Activated naive CD8-positive, alpha-beta T cell treated with anti-CD3 and anti-CD28 coated beads, Interleukin-2, amount 50 U/mL, for 24 hours (primary cell): ENCODE results near the gene LY9.

Experiments
- ATAC-seq: fragments of 150-1000 bp; cut with Tn5 transposase; one replicate; pipeline ENCODE4 v1.10.0; 2021
- DNase-seq: peaks from one replicate; pipeline ENCODE4 v3.0.0; 2021
- H3K27ac Mint-ChIP-seq: one replicate; pipeline ENCODE4 v1.8.0; 2021; ENCODE audit warnings: mild to moderate bottlenecking, mixed read lengths
- H3K27me3 Mint-ChIP-seq: one replicate; pipeline ENCODE4 v1.8.0; 2021; ENCODE audit warnings: mixed read lengths
- H3K36me3 Mint-ChIP-seq: one replicate; pipeline ENCODE4 v1.8.0; 2021; ENCODE audit warnings: low read depth, mixed read lengths
- H3K4me1 Mint-ChIP-seq: one replicate; pipeline ENCODE4 v1.8.0; 2021; ENCODE audit warnings: mixed read lengths
- H3K4me3 Mint-ChIP-seq: one replicate; pipeline ENCODE4 v1.8.0; 2021; ENCODE audit warnings: mild to moderate bottlenecking, moderate library complexity, mixed read lengths
- H3K9me3 Mint-ChIP-seq: one replicate; pipeline ENCODE4 v1.8.0; 2021; ENCODE audit warnings: mixed read lengths

LY9 gene

DNA sequence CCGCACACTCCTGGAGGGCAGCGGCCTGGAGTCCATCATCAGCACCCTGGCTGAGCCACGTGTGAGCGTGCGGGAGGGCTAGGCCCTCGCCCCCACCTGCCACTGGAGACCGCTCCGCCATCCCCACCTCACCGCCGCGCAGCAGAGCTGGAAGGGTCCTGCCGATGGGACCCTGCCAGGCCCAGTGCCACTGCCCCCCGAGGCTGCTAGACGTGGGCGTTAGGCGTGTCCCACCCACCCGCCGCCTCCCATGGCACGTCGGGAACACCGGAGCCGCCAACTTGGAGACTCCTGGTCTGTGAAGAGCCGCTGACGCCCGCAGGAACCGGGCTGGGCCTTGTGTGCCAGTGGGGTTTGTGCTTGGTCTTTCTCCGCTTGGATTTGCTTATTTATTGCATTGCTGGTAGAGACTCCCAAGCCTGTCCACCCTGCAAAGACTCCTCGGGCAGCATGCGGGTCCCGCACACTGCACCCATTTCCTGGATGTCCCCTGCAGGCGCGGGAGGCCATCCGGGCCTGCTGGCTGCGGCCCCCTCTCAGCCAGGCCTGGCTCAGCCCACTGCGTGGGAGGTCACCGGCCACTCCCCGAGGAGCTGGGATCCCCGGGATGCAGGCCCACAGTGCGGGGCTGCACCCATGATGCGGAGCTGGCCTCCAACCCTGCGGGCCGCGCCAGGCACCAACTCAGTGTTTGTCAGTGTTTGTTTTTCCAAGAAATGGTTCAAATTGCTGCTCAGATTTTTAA lies 6.0 kb downstream of the LY9 start:
- H3K4me3 Mint-ChIP-seq = no peak overlapping the region
- ATAC-seq = no peak
- H3K27me3 Mint-ChIP-seq = no peaks in the 10 kb centered on the region
- peak overlapping the region; percentile 90 for H3K27ac Mint-ChIP-seq
- peaks cover 5% of the 10 kb centered on the region for H3K9me3 Mint-ChIP-seq
- DNase-seq = no peak
- H3K36me3 Mint-ChIP-seq = peaks cover 37% of the 10 kb centered on the region
- peaks cover 91% of the 10 kb centered on the region for H3K4me1 Mint-ChIP-seq

DNA sequence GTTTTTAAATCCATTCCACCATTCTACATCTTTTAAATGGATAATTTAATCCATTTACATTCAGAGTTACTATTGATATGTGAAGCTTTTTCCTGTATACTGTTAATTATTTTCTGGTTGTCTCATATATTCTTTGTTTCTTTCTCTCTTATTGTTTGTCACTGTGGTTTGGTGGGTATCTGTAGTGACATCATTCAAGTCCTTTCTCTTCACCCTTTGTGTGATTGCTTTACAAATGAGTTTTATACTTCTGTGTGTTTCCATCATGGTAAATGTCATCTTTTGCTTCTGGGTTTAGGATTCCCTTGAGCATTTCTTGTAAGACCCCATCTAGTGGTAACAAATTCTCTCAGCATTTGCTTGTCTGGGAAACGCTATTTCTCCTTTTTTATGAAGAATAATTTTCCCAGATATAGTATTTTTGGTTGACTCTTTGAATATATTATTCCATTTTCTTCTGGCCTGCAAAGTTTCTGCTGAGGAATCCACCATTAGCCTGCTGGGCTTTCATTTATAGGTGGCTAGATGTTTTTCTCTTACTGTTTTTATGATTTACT lies 10.2 kb downstream of the LY9 start:
- Mint-ChIP-seq H3K27me3 (no peaks in the 10 kb centered on the region), H3K4me3 (peak overlapping the region; percentile 46), H3K36me3 (peaks cover 45% of the 10 kb centered on the region), H3K27ac (peak overlapping the region; percentile 73), H3K4me1 (peaks cover 83% of the 10 kb centered on the region), H3K9me3 (peaks cover 8% of the 10 kb centered on the region)
- ATAC-seq (peak; percentile 68), DNase-seq (no peak)

DNA sequence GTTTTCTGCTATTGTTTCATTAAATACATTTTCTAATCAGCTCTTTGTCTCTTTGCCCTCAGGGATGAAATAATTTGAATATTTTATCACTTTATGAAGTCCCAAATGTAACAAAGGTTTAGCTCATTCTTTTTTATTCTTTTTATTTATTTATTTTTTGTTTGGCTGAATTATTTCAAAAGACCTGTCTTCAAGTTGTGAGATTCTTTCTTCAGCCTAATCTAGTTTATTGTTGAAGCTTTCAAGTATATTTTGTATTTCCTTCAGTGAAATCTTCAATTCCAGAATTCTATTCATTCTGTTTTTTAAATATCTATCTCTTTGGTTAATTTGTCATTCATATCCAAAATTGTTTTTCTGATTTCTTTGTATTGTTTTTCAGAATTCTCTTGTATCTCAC lies 10.8 kb downstream of the LY9 start:
- ATAC-seq = no peak
- no peaks in the 10 kb centered on the region for H3K27me3 Mint-ChIP-seq
- no peak for DNase-seq
- peaks cover 83% of the 10 kb centered on the region for H3K4me1 Mint-ChIP-seq
- H3K36me3 Mint-ChIP-seq = peaks cover 45% of the 10 kb centered on the region
- peak overlapping the region; percentile 13 for H3K4me3 Mint-ChIP-seq
- peaks cover 8% of the 10 kb centered on the region for H3K9me3 Mint-ChIP-seq
- H3K27ac Mint-ChIP-seq = peak overlapping the region; percentile 73

DNA sequence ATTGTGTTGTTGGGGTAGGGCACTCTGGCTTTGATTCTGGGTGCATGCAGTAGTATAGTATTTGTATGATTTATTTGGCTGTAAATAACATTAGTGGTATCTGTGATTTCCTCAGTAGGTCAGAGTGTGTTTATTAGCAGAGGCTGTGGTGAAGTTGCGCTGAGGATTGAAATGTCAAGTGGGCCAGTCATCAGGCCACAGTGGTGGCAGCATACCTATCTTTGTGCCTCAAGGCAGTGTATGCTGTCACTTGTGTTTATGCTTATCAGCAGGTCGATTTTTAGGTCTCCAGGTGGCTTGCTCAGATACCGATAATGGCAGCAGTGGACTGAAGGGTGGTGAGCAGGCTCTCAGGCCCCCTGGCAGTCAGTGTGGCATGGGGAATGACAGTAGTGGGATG lies 11.3 kb downstream of the LY9 start:
- no peak for DNase-seq
- peaks cover 50% of the 10 kb centered on the region for H3K36me3 Mint-ChIP-seq
- peak overlapping the region; percentile 13 for H3K4me3 Mint-ChIP-seq
- H3K27me3 Mint-ChIP-seq = no peaks in the 10 kb centered on the region
- H3K27ac Mint-ChIP-seq = peak overlapping the region; percentile 43
- H3K9me3 Mint-ChIP-seq = peaks cover 8% of the 10 kb centered on the region
- H3K4me1 Mint-ChIP-seq = peaks cover 88% of the 10 kb centered on the region
- ATAC-seq = peak; percentile 89

DNA sequence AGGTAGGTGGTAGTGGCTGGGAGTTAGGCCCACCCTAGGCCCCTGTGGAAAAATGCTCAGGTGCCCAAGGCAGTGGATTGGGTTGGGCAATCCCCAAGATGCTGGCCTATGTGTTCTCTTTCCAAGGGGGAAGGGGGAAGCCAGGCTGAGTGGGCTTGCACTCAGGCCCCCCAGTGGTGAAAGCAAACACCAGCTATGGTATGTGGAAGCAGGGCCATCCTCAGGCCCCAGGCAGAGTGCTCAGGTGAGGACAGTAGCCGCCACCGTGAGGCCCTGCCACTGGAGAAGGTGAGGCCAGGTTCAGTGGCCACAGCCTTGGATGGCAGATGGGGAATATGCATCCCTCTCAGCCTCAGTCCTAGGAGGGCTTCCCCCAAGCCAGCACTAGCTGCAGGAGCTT lies 11.8 kb downstream of the LY9 start:
- peaks cover 90% of the 10 kb centered on the region for H3K4me1 Mint-ChIP-seq
- peak overlapping the region; percentile 43 for H3K27ac Mint-ChIP-seq
- peaks cover 48% of the 10 kb centered on the region for H3K36me3 Mint-ChIP-seq
- no peak for DNase-seq
- peaks cover 8% of the 10 kb centered on the region for H3K9me3 Mint-ChIP-seq
- H3K27me3 Mint-ChIP-seq = no peaks in the 10 kb centered on the region
- no peak for ATAC-seq
- H3K4me3 Mint-ChIP-seq = no peak overlapping the region

DNA sequence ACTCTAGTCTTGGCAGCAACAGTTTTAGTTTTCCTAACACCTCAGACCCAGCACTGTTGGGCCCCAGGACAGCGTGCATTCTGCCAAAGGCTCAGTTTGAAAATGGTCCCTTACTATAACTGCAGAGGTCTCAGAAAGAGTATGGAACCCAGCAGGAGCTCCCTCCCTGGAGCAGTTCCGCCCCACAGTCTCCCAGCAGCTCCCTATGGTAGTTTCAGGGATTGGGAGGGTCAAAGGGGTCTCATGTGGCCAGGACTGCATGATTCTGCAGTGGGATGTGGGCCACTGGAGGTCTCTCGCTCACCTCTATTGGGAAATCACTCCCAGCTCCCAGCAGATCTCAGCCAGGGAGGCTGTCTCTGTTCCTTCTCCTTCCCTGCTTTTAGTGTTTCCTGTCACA lies 12.3 kb downstream of the LY9 start:
- peak overlapping the region; percentile 20 for H3K27ac Mint-ChIP-seq
- H3K27me3 Mint-ChIP-seq = no peaks in the 10 kb centered on the region
- no peak overlapping the region for H3K4me3 Mint-ChIP-seq
- peaks cover 8% of the 10 kb centered on the region for H3K9me3 Mint-ChIP-seq
- peaks cover 92% of the 10 kb centered on the region for H3K4me1 Mint-ChIP-seq
- no peak for ATAC-seq
- peaks cover 46% of the 10 kb centered on the region for H3K36me3 Mint-ChIP-seq
- DNase-seq = no peak

DNA sequence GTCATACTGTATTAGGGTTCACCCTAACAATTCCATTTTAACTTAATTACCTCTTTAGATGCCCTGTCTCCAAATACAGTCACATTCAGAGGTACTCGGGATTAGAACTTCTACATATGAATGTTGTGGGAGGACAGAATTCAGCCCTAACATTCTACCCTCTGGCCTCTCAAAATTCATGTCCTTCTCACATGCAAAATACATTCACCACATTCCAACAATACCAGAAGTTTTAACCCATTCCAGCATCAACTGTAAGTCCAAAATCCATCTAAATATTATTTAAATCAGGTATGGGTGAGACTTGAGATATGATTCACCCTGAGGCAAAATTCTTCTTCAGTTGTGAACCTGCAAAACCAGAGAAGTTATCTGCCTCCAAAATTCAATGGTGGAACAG lies 14.5 kb downstream of the LY9 start:
- Mint-ChIP-seq H3K27me3 (no peaks in the 10 kb centered on the region), H3K36me3 (peaks cover 32% of the 10 kb centered on the region), H3K4me3 (no peak overlapping the region), H3K9me3 (peaks cover 8% of the 10 kb centered on the region), H3K27ac (no peak overlapping the region), H3K4me1 (peaks cover 70% of the 10 kb centered on the region)
- ATAC-seq (no peak), DNase-seq (no peak)

DNA sequence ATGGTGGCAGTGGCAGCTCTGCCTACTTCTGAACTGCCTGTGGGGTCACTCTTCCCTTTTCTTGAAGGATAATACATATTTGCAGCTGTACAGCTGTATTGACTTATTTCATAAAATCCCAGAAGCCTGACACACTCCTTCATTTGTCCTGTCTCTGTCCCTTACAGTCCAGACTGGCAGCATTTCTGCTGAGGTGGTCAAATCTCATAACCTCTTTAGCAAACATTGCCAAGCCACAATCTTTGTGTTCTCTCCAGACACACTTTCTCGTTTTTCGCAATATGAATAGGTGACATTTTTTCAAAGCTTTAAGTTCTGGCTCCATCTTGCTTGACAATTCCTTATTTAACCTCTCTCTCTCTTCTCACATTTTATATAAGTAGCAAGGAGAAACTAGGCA lies 15.2 kb downstream of the LY9 start:
- Mint-ChIP-seq H3K36me3 (peaks cover 26% of the 10 kb centered on the region), H3K27ac (peak overlapping the region; percentile 36), H3K4me1 (peaks cover 63% of the 10 kb centered on the region), H3K27me3 (no peaks in the 10 kb centered on the region), H3K9me3 (peaks cover 8% of the 10 kb centered on the region), H3K4me3 (no peak overlapping the region)
- no peak for DNase-seq
- no peak for ATAC-seq

DNA sequence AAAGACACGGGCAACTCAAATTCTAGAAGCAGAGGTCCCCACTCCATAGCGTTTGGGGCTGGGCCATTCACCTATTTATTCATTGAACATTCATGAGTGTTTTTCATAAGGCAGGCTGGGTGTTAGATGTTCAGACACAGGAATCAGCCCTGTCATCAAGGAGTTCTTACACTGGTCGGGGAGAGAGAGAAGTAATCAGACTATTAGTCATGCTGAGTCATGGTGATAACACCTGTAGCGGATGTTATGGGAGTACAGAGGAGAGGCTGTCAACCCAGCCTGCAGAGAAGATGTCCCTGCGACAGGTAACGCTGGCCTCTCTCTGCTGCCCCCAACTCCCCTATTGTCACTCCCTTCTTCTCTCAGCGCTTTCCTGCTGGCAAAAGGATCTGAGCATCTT lies 17.2 kb downstream of the LY9 start:
- ATAC-seq (peak; percentile 89), DNase-seq (no peak)
- Mint-ChIP-seq H3K4me1 (peaks cover 43% of the 10 kb centered on the region), H3K27me3 (no peaks in the 10 kb centered on the region), H3K36me3 (peaks cover 14% of the 10 kb centered on the region), H3K27ac (peak overlapping the region; percentile 44), H3K9me3 (no peaks in the 10 kb centered on the region), H3K4me3 (no peak overlapping the region)

DNA sequence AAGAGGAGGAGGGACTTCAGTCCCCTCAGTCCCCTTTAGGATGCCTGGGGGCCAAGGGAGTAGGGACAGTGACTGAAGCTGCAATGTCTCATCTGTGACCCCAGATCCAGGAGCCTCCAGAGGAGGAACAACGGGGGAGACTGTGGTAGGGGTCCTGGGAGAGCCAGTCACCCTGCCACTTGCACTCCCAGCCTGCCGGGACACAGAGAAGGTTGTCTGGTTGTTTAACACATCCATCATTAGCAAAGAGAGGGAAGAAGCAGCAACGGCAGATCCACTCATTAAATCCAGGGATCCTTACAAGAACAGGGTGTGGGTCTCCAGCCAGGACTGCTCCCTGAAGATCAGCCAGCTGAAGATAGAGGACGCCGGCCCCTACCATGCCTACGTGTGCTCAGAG lies 18.3 kb downstream of the LY9 start:
- Mint-ChIP-seq H3K36me3 (peaks cover 14% of the 10 kb centered on the region), H3K27me3 (no peaks in the 10 kb centered on the region), H3K4me1 (peaks cover 38% of the 10 kb centered on the region), H3K9me3 (no peaks in the 10 kb centered on the region), H3K27ac (no peak overlapping the region), H3K4me3 (no peak overlapping the region)
- no peak for DNase-seq
- no peak for ATAC-seq

DNA sequence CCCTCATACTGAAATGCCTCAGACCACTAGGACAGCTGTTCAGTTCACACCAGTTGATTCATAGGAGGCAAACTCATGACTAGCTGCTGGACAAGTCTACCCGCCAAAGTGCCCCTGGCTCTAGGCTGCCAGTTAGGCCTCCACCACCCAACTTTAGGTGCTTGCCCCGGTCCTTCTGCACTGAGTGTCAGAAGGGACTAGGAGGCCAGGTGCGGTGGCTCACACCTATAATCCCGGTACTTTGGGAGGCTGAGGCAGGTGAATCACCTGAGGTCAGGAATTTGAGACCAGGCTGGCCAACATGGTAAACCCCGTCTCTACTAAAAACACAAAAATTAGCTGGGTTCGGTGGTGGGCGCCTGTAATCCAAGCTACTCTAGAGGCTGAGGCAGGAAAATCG lies 18.9 kb downstream of the LY9 start:
- Mint-ChIP-seq H3K4me3 (no peak overlapping the region), H3K4me1 (peaks cover 34% of the 10 kb centered on the region), H3K9me3 (no peaks in the 10 kb centered on the region), H3K27me3 (no peaks in the 10 kb centered on the region), H3K27ac (no peak overlapping the region), H3K36me3 (peaks cover 14% of the 10 kb centered on the region)
- ATAC-seq (no peak), DNase-seq (no peak)

DNA sequence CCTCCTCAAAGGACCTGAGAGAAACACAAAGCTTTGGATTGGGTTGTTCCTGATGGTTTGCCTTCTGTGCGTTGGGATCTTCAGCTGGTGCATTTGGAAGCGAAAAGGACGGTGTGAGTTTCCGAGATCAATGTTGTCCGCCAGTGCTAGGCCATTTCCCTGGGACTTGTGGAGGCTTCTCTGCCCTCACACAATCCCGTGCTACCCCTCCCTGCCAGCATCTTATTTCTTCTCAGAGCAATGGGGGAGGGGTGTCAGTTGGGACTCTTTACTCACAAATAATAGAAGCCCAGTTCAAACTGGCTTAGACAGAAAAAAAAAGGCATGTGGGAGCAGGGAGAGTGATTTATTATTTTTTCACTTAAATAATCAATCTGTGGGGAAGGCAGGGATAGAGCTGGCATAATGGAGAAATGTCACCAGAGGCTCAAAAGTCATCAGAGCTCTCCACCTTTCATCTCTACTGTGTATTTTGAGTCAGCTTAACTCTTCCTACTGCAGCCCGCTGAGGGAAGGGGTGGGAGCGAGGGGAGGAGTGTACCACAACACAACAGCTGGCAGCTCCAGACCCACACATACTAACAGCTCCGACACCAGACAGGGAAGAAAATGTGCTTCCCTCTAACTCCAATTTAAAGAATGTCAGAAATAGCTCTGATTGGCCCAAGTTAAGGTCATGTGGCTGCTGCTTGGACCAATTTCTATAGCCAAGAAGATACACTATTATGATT lies 22.4 kb downstream of the LY9 start:
- Mint-ChIP-seq H3K27ac (no peak overlapping the region), H3K4me3 (no peak overlapping the region), H3K4me1 (no peaks in the 10 kb centered on the region), H3K9me3 (no peaks in the 10 kb centered on the region), H3K27me3 (no peaks in the 10 kb centered on the region), H3K36me3 (peaks cover 5% of the 10 kb centered on the region)
- DNase-seq = no peak
- ATAC-seq = no peak

DNA sequence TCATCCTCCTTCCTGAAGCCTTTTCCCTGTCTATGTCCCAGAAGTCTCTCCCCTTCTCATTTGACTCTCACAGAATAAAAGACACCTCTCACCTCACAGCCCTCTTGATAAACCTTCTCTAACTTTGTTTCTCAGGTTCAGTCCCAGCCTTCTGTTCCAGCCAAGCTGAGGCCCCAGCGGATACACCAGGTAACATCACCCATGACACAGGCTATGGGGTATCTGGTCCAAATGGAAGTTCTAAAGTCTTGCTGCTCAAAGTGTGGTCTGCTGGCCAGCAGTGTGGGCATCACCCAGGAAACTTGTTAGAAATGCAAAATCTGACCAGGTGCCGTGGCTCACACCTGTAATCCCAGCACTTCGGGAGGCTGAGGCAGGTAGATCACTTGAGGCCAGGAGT lies 23.2 kb downstream of the LY9 start:
- H3K27ac Mint-ChIP-seq = no peak overlapping the region
- peaks cover 5% of the 10 kb centered on the region for H3K36me3 Mint-ChIP-seq
- DNase-seq (no peak), ATAC-seq (no peak)
- H3K4me1 Mint-ChIP-seq = no peaks in the 10 kb centered on the region
- H3K9me3 Mint-ChIP-seq = no peaks in the 10 kb centered on the region
- H3K27me3 Mint-ChIP-seq = no peaks in the 10 kb centered on the region
- no peak overlapping the region for H3K4me3 Mint-ChIP-seq

DNA sequence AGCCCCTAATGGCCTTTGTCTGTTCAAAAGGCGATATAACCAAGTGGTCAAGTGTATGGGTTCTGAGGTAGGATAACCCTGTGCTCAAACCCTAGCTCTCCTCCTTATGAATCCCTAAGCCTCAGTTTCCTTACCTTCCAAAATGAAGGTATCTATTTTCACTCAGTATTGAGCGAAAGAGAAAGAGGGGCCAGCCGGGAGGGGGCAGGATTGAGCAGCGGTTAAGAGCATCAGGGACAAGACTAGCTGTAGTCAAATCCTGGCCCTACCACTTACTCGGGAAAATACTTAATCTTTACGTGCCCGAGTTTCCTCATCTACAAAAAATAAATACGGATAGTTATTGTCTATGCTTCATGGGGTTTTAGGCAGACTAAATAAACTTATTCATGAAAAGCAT lies 25.7 kb downstream of the LY9 start:
- DNase-seq (no peak), ATAC-seq (no peak)
- Mint-ChIP-seq H3K4me1 (no peaks in the 10 kb centered on the region), H3K36me3 (peaks cover 5% of the 10 kb centered on the region), H3K27me3 (no peaks in the 10 kb centered on the region), H3K27ac (no peak overlapping the region), H3K4me3 (no peak overlapping the region), H3K9me3 (no peaks in the 10 kb centered on the region)

DNA sequence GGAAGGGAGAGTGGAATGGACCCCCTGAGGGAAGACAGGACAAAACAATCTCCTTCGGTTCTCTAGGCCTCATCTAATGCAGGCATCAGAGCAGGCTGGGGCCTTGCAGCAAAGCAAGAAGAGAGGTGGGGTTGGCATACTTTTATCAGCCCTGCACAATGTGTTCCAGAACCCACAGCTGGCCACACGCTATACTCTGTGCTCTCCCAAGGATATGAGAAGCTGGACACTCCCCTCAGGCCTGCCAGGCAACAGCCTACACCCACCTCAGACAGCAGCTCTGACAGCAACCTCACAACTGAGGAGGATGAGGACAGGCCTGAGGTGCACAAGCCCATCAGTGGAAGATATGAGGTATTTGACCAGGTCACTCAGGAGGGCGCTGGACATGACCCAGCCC lies 27.3 kb downstream of the LY9 start:
- H3K4me3 Mint-ChIP-seq = no peak overlapping the region
- H3K27me3 Mint-ChIP-seq = no peaks in the 10 kb centered on the region
- H3K27ac Mint-ChIP-seq = no peak overlapping the region
- no peaks in the 10 kb centered on the region for H3K9me3 Mint-ChIP-seq
- H3K4me1 Mint-ChIP-seq = no peaks in the 10 kb centered on the region
- no peak for ATAC-seq
- DNase-seq = no peak
- peaks cover 5% of the 10 kb centered on the region for H3K36me3 Mint-ChIP-seq
